GM19035 (cell line): ENCODE results near the gene TRIM49C.
"Not testable (repeated sequence)": the region's sequence is repeated elsewhere in the genome, so short reads cannot be mapped to it uniquely, and the experiment has no call there.

Source experiments
- ATAC-seq: cut with Tn5 transposase; IDR thresholded peaks from one replicate; pipeline ENCODE4 v1.9.1; 2021; ENCODE audit not compliant: unreplicated experiment

TRIM49C gene

GRCh38 chr11:90030806-90031205 lies at the start of gene TRIM49C:
Gene TRIM49C, plus strand, starts transcription at chr11:90031106. Its CDS starts 4,106 bp downstream, at chr11:90035212.
- not testable (repeated sequence) for ATAC-seq

GRCh38 chr11:90024184-90024583 lies 6.7 kb upstream of the TRIM49C start:
- not testable (repeated sequence) for ATAC-seq

GRCh38 chr11:90051591-90052209 lies 20.8 kb downstream of the TRIM49C start:
- ATAC-seq: not testable (repeated sequence)

- not testable (repeated sequence) for ATAC-seq
These were observed 21.4 kb downstream of the TRIM49C start for GRCh38 chr11:90052311-90052710.

- not testable (repeated sequence) for ATAC-seq
These were observed 22.6 kb downstream of the TRIM49C start for GRCh38 chr11:90053545-90053944.

GRCh38 chr11:90085650-90086049 lies 54.7 kb downstream of the TRIM49C start, which contains the start of gene UBTFL1:
Gene UBTFL1, plus strand, starts transcription at chr11:90085950. Its CDS starts 0 bp downstream, at chr11:90085950.
- ATAC-seq: not testable (repeated sequence)

GRCh38 chr11:90088731-90089130 lies 57.8 kb downstream of the TRIM49C start:
- ATAC-seq: not testable (repeated sequence)
